ENCODE data around the gene RIPK1. TPM values are rescaled to one million over a fixed set of nuclear protein-coding genes. Genes with fewer than 3 reads are reported as not detected.

The RIPK1 gene
- total and polyA plus RNA-seq, 9 of the 15 experiments (the other 6 are each of a cell fraction or from before 2014, with no cell fraction given): 3.8 to 24.9 (median 17.7) TPM

DNA sequence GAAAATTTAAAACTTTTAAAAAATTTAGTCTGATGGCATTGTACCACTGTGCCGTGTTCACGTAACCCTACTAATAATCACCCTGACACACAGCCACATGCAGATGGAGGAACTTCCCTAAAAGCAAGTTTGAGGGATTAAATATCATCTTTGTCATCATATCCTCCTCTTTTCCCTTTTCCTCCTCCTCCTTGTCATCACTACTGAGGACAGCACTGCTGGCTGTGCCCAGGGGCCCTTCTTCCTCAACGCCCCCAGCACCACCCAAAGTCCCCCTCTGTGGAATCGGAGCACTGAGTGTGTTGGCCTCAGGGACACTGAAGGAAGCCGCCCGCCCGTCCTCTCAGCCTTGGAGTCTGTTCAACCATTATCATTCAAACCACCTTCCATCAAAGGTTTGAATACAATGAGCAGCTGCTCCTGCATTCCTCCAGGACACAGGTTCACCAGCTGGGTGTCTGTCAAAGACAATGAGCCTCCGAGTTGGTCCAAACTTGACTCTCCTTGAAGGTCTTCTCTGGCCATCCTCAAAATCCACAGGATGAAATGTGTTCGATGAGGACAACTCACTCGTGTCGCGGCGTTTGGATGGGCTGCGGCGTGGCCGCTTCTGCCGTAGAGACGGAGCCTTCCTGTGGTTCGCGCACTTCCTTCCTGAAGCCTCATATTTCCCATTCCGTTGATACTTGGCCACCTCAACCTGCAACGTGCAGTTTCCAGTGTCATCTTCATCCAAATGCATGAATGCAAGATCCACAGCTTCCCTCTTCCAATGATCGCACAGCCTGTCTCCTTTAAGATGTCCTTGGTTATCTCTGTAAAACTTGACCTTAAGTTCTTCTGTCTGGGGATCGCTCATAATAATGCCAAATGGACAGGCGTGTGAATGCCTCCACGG, 45.3 kb upstream of the RIPK1 start (continued):
- TF ChIP-seq, protein P1, sequence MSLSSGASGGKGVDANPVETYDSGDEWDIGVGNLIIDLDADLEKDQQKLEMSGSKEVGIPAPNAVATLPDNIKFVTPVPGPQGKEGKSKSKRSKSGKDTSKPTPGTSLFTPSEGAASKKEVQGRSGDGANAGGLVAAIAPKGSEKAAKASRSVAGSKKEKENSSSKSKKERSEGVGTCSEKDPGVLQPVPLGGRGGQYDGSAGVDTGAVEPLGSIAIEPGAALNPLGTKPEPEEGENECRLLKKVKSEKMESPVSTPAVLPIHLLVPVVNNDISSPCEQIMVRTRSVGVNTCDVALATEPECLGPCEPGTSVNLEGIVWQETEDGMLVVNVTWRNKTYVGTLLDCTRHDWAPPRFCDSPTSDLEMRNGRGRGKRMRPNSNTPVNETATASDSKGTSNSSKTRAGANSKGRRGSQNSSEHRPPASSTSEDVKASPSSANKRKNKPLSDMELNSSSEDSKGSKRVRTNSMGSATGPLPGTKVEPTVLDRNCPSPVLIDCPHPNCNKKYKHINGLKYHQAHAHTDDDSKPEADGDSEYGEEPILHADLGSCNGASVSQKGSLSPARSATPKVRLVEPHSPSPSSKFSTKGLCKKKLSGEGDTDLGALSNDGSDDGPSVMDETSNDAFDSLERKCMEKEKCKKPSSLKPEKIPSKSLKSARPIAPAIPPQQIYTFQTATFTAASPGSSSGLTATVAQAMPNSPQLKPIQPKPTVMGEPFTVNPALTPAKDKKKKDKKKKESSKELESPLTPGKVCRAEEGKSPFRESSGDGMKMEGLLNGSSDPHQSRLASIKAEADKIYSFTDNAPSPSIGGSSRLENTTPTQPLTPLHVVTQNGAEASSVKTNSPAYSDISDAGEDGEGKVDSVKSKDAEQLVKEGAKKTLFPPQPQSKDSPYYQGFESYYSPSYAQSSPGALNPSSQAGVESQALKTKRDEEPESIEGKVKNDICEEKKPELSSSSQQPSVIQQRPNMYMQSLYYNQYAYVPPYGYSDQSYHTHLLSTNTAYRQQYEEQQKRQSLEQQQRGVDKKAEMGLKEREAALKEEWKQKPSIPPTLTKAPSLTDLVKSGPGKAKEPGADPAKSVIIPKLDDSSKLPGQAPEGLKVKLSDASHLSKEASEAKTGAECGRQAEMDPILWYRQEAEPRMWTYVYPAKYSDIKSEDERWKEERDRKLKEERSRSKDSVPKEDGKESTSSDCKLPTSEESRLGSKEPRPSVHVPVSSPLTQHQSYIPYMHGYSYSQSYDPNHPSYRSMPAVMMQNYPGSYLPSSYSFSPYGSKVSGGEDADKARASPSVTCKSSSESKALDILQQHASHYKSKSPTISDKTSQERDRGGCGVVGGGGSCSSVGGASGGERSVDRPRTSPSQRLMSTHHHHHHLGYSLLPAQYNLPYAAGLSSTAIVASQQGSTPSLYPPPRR (CRISPR knock-in tag; IDR thresholded peaks at IDR 0.05; ENCODE audit: borderline replicate concordance): peak; percentile 55; the same call in 1 of the 2 replicates
- TF ChIP-seq SOX6 (IDR thresholded peaks at IDR 0.05) (0 out of 2 replicates have a peak, but pooled peaks have one; percentile 36), TFAP4 (CRISPR knock-in tag; IDR thresholded peaks at IDR 0.05; ENCODE audit: borderline replicate concordance) (peak; percentile 50), THRAP3 (IDR thresholded peaks at IDR 0.05; ENCODE audit: borderline replicate concordance) (peak; percentile 85; the same call in 1 of the 2 replicates), ZNF780A (CRISPR knock-in tag; IDR thresholded peaks at IDR 0.05) (0 out of 2 replicates have a peak, but pooled peaks have one; percentile 51), BHLHE40 (IDR thresholded peaks at IDR 0.05; ENCODE audit: low read length) (peak; percentile 2; the same call in 1 of the 2 replicates), IRF2 (CRISPR knock-in tag; IDR thresholded peaks at IDR 0.05) (no peak), ZNF717 (CRISPR knock-in tag; IDR thresholded peaks at IDR 0.05) (peak; percentile 37; the same call in 1 of the 2 replicates), HDAC2 (IDR thresholded peaks at IDR 0.05) (peak; percentile 27; the same call in 1 of the 2 replicates), CREM (IDR thresholded peaks at IDR 0.05; ENCODE audit: low read depth) (peak; percentile 21; the same call in 1 of the 2 replicates), SPI1 (IDR thresholded peaks at IDR 0.05; ENCODE audit: borderline replicate concordance, low read depth, low read length) (peak; percentile 81), NKRF (IDR thresholded peaks at IDR 0.05; ENCODE audit: borderline replicate concordance) (no peak), SETDB1 (IDR thresholded peaks at IDR 0.05; ENCODE audit: low read length) (no peak), ZNF431 (CRISPR knock-in tag; IDR thresholded peaks at IDR 0.05) (0 out of 2 replicates have a peak, but pooled peaks have one; percentile 37), SMARCC2 (IDR thresholded peaks at IDR 0.05; ENCODE audit: low read depth) (0 out of 2 replicates have a peak, but pooled peaks have one; percentile 4), NFRKB (IDR thresholded peaks at IDR 0.05; ENCODE audit: low read depth) (peak; percentile 10; the same call in 1 of the 2 replicates), TCF7 (IDR thresholded peaks at IDR 0.05; ENCODE audit: borderline replicate concordance) (no peak)
- TF ChIP-seq, protein P2, sequence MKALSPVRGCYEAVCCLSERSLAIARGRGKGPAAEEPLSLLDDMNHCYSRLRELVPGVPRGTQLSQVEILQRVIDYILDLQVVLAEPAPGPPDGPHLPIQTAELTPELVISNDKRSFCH (CRISPR knock-in tag; IDR thresholded peaks at IDR 0.05): no peak
- TF ChIP-seq, protein P2 (tag; IDR thresholded peaks at IDR 0.05): peak; percentile 34; the same call in 1 of the 2 replicates
